Ovary (tissue), 9 donors: ENCODE measurements around the gene KCNK6. TPM values are rescaled to one million over a fixed set of nuclear protein-coding genes. Genes with fewer than 3 reads are reported as not detected.

Experiments used
- DNase-seq, 5 donors: peaks; one replicate each; pipeline ENCODE4 v3.0.0-alpha.2; 2019 to 2020
- H3K27ac ChIP-seq, 2 donors: fragments of 200-600 bp; one replicate each; pipeline versions ENCODE4 v1.5.1 to v1.8.0; 2019 to 2022
- H3K27me3 ChIP-seq: fragments of 200-600 bp; one replicate; pipeline ENCODE4 v1.8.0; 2022
- H3K36me3 ChIP-seq: fragments of 200-600 bp; sonication (generic); one replicate; pipeline ENCODE4 v1.5.1; 2019
- H3K4me1 ChIP-seq: one replicate; pipeline ENCODE4 v1.8.1; 2013; ENCODE audit warnings: mild to moderate bottlenecking, moderate library complexity; ENCODE audit not compliant: insufficient read depth
- H3K4me3 ChIP-seq: fragments of 200-600 bp; sonication (generic); one replicate; pipeline ENCODE4 v1.5.1; 2017
- H3K9me3 ChIP-seq, 2 donors: fragments of 200-600 bp in 1 of 2; sonication (generic) in 1 of 2; one replicate each; pipeline versions ENCODE4 v1.5.1 to v1.8.1; 2013 to 2019; ENCODE audit warnings: mild to moderate bottlenecking in 1 of 2, moderate library complexity in 1 of 2
- CTCF ChIP-seq, 3 donors: fragments of 450-650 bp in 2 of 3; fragments of 200-600 bp in 1 of 3; IDR thresholded peaks; one replicate each; pipeline versions ENCODE4 v1.5.1 to v1.8.0; 2016 to 2022; ENCODE audit warnings: antibody characterized with exemption in 3 of 3, mild to moderate bottlenecking in 1 of 3
- EP300 ChIP-seq: sonication (generic); formaldehyde crosslinking; IDR thresholded peaks from one replicate; pipeline ENCODE4 v1.6.1; 2017; ENCODE audit warnings: antibody characterized with exemption
- POLR2A ChIP-seq: fragments of 450-650 bp; IDR thresholded peaks from one replicate; pipeline ENCODE4 v1.6.1; 2017; ENCODE audit warnings: antibody characterized with exemption, mild to moderate bottlenecking, moderate library complexity
- WGBS, 3 donors: extraction: QIAGEN DNeasy Blood & Tissue Kit in 1 of 3; methylation state at CpG; one replicate each; pipeline versions ENCODE4 v1.1.5 to v1.1.7; 2013 to 2017; 5-methylcytosine and 5-hydroxymethylcytosine counted together
- intact Hi-C, 4 donors: fragments of 100-400 bp; cut with DNase I; formaldehyde crosslinking; loops; one replicate each; pipeline versions ENCODE4 v1.11.0 to v1.15.1; 2022 to 2023
- polyA plus RNA-seq, 2 donors: library from polyadenylated mRNA; stranded (reverse); fragments of 200-250 nt in 1 of 2; fragments of 350-450 nt in 1 of 2; fragmentation: Illumina TruSeq in 1 of 2; extraction: RNeasy Lipid Tissue Mini Kit (QIAGEN cat#74804) in 1 of 2; gene quantifications; one replicate each; pipeline ENCODE4 v1.2.3, GENCODE V29; 2013 to 2014
- small RNA-seq: library from RNA; depleted of rRNA; stranded (forward); fragments of <200 nt; gene quantifications from one replicate; pipeline ENCODE3, GENCODE V24; 2016
- total RNA-seq, 7 donors: library from RNA; depleted of rRNA in 2 of 7; stranded (reverse); fragments of >200 nt in 2 of 7; fragmentation: NEBNext Ultra II Directional in 3 of 7; extraction: Animal tissue kit (Norgen Biotek cat#: 25700) in 3 of 7; gene quantifications; one replicate each; pipeline versions ENCODE4 v1.1.0 to v1.2.4, GENCODE V29; 2016 to 2023
- donor health status: DM: no; HTN: no; CAD: no; lungs with moderate emphysema.
- donor health status: DM: no; HTN: no; CAD: no.
- donor health status: Bipolar disorder and iron deficiency.
- donor health status: DM: yes; HTN: yes; CAD: no.
- donor health status: DM: no; HTN: no; CAD: no.
- donor health status: DM: yes; HTN: yes; CAD: no.

Gene KCNK6
- total and polyA plus RNA-seq, 9 donors: 6.0 to 30.1 (median 16.4) TPM

GRCh38 chr19:38381138-38381537 is 61.5 kb downstream of the KCNK6 start:
- DNase-seq: no peak
- Histone ChIP-seq H3K4me3 (no peak overlapping the region), H3K27me3 (no peaks in the 10 kb centered on the region), H3K9me3 (no peaks in the 10 kb centered on the region), H3K4me1 (peaks cover 5% of the 10 kb centered on the region), H3K27ac (no peak overlapping the region), H3K36me3 (no peaks in the 10 kb centered on the region)
- intact Hi-C loops: no loop called here
- no peak for TF ChIP-seq EP300
- no peak for TF ChIP-seq CTCF (IDR thresholded peaks at IDR 0.05)
- TF ChIP-seq POLR2A: no peak
- WGBS, 3 donors: 91 to 95% (median 93%) methylated on average over 9 of the region's 9 CpGs

Small RNAs within 50 kb of the gene (small RNA-seq; reads per million reads assigned to genes)
- gene RF00019: not detected

Other genes starting within 250 kb of the KCNK6 start
- gene DPF1, start 95.6 kb upstream of the KCNK6 start, total RNA-seq: 1 to 10 TPM in 1 of 7 donors, under 1 TPM in 4, not detected in 2; 0.23 to 1.0 (median 0.35) TPM
- under 1 TPM; 0.23 to 0.50 TPM for gene DPF1, start 95.6 kb upstream of the KCNK6 start, polyA plus RNA-seq
- 100 to 1,000 TPM in 3 of 7 donors, 10 to 100 TPM in 4; 36.8 to 235 (median 97.1) TPM for gene PPP1R14A, start 63.5 kb upstream of the KCNK6 start, total RNA-seq
- 10 to 100 TPM; 10.5 to 92.8 TPM for gene PPP1R14A, start 63.5 kb upstream of the KCNK6 start, polyA plus RNA-seq
- gene SPINT2, start 55.3 kb upstream of the KCNK6 start, total RNA-seq: 100 to 1,000 TPM; 111 to 556 (median 118) TPM
- gene SPINT2, start 55.3 kb upstream of the KCNK6 start, polyA plus RNA-seq: 10 to 100 TPM; 71.5 to 79.6 TPM
- gene C19orf33, start 15.6 kb upstream of the KCNK6 start, total RNA-seq: 100 to 1,000 TPM in 1 of 7 donors, 10 to 100 TPM in 2, 1 to 10 TPM in 3, not detected in 1; 1.8 to 179 (median 11.1) TPM
- gene C19orf33, start 15.6 kb upstream of the KCNK6 start, polyA plus RNA-seq: 1 to 10 TPM in 1 of 2 donors, not detected in 1; 7.9 TPM
- gene YIF1B, start 3.9 kb upstream of the KCNK6 start, total RNA-seq: 10 to 100 TPM in 6 of 7 donors, 1 to 10 TPM in 1; 8.5 to 37.2 (median 21.8) TPM
- 10 to 100 TPM in 1 of 2 donors, 1 to 10 TPM in 1; 9.9 to 23.7 TPM for gene YIF1B, start 3.9 kb upstream of the KCNK6 start, polyA plus RNA-seq
- 10 to 100 TPM in 1 of 7 donors, 1 to 10 TPM in 6; 2.9 to 13.4 (median 5.7) TPM for gene CATSPERG, start 16.0 kb downstream of the KCNK6 start, total RNA-seq
- 1 to 10 TPM; 1.8 to 2.1 TPM for gene CATSPERG, start 16.0 kb downstream of the KCNK6 start, polyA plus RNA-seq
- gene PSMD8, start 54.7 kb downstream of the KCNK6 start, total RNA-seq: 100 to 1,000 TPM in 3 of 7 donors, 10 to 100 TPM in 4; 59.1 to 125 (median 85.3) TPM
- 100 to 1,000 TPM in 1 of 2 donors, 10 to 100 TPM in 1; 81.5 to 129 TPM for gene PSMD8, start 54.7 kb downstream of the KCNK6 start, polyA plus RNA-seq
- under 1 TPM in 5 of 7 donors, not detected in 2; 0.24 to 0.75 (median 0.69) TPM for gene GGN, start 68.2 kb downstream of the KCNK6 start, total RNA-seq
- under 1 TPM in 1 of 2 donors, not detected in 1; 0.28 TPM for gene GGN, start 68.2 kb downstream of the KCNK6 start, polyA plus RNA-seq
- gene SPRED3, start 68.9 kb downstream of the KCNK6 start, total RNA-seq: 1 to 10 TPM in 4 of 7 donors, under 1 TPM in 3; 0.24 to 2.1 (median 1.0) TPM
- gene SPRED3, start 68.9 kb downstream of the KCNK6 start, polyA plus RNA-seq: under 1 TPM; 0.29 to 0.60 TPM
- 10 to 100 TPM; 16.5 to 23.7 (median 20.9) TPM for gene FAM98C, start 83.2 kb downstream of the KCNK6 start, total RNA-seq
- 10 to 100 TPM in 1 of 2 donors, 1 to 10 TPM in 1; 7.8 to 18.8 TPM for gene FAM98C, start 83.2 kb downstream of the KCNK6 start, polyA plus RNA-seq
- gene RASGRP4, start 106.4 kb downstream of the KCNK6 start, total RNA-seq: 1 to 10 TPM in 3 of 7 donors, under 1 TPM in 4; 0.45 to 1.8 (median 0.84) TPM
- 1 to 10 TPM in 1 of 2 donors, under 1 TPM in 1; 0.58 to 2.5 TPM for gene RASGRP4, start 106.4 kb downstream of the KCNK6 start, polyA plus RNA-seq
- 1 to 10 TPM in 3 of 7 donors, under 1 TPM in 4; 0.57 to 2.6 (median 0.88) TPM for gene RYR1, start 113.8 kb downstream of the KCNK6 start, total RNA-seq
- 1 to 10 TPM; 1.5 to 1.6 TPM for gene RYR1, start 113.8 kb downstream of the KCNK6 start, polyA plus RNA-seq